NCI-H1694 treated with DMSO at 0.1 percent for 48 hours (cell line): ENCODE measurements around the gene SH2B2.
A peak's percentile ranks its signal among the peaks of the same experiment; 100 is the strongest.

Source experiments
- DNase-seq: peaks from one replicate; lab custom pipeline; 2025; lab: John Stamatoyannopoulos, UW

Gene SH2B2

DNA sequence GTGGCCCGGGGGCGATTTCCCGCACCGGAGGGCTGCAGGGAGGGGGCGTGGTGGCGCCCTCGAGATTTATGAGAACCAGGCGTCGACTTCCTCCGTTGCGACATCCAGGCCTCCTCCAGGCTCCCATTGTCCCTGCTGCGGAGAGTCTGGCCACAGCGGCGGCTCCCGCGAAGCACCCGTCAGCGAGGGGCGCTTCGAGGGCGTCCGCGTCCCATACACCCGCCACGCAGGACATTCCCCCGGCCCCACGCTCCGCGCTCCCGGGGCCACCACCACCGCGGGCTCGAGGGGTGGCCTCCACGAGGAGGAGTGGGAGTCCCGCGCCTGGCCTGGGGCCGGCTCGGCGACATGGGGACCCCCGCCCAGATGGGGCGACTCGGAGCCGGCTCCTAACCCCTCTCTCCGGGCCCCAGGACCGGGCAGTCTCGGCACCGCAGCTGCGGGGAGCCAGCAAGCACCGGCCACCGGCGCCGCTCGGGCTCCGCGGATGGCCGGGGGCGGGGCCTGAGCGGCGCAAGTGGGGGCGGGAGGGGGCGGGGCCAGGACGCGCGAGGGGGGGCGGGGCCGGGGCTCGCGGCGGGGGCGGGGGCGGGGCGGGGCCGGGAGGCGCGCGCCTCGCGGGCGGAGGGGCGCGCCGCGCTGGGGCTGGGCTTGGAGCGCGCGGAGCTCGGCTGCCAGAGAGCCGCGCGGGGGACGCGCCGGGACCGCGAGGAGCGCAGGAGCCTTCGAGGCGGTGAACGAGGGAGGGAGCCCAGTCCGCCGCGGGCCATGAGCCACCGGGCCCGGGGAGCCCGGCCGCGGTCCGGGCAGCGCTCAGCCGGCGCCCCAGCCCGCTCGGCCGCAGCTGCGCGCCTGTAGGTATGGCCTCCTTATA lies at the start of gene SH2B2:
SH2B2 (plus strand) TSS at position 632 of the 874 bp plus-strand sequence. CDS start 13,683 bp downstream, outside the sequence.
- DNase-seq = peak; percentile 12

DNA sequence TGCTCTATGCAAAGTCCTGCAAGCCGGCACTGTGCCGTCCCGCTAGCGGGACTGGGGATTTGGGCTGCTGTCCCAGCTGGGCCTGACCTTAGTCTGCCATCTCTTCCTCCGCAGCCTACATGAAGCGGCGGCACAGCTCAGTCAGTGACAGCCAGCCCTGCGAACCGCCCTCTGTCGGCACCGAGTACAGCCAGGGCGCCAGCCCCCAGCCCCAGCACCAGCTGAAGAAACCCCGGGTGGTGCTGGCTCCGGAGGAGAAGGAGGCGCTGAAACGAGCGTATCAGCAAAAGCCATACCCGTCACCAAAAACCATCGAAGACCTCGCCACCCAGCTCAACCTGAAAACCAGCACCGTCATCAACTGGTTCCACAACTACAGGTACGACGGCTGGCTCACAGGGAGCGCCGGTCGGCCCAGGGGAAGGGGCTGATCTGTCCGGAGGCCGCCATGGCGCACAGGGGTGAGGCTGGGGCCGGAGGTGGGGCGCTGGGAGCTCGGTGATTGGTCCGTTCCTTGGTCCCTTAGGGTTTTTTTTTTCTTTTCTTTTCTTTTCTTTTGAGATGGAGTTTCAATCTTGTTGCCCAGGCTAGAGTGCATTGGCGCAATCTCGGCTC lies 47.4 kb upstream of the SH2B2 start:
- DNase-seq = no peak

DNA sequence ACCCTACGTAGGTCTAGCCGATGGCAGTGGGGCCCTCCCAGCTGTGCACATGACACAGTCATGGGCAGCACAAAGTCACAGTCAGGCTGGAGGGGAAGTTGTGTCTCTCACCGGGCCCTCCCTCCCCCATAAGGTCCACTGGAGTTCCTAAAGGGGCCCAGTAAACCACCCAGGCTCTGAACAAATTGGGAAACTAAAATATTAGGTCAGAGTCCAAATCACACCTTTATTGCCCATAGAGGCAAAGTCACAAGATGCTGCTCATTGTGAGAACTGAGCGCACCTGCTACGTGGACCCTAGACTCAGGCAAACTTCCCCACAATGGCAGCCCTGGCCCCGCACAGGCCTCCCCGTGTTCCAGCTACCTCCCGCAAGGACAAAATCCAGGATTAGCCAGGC lies 45.2 kb upstream of the SH2B2 start:
- no peak for DNase-seq

DNA sequence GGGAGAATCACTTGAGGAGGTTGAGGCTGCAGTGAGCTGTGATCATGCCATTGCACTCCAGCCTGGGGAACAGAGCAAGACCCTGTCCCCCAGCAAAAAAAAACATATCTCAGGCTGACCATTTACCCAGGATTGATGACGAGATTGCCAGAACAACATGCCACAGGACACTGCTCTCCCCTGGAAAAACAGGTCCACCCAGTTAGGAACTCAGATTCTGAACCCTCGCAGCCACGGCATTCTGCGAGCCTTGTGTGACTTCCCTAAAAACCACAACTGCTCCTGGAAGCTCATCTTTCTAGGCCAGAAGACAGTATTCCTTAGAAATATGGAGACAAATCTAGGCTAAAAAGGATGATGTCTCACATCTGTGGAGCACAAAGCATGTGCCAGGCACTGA lies 42.1 kb upstream of the SH2B2 start:
- no peak for DNase-seq

DNA sequence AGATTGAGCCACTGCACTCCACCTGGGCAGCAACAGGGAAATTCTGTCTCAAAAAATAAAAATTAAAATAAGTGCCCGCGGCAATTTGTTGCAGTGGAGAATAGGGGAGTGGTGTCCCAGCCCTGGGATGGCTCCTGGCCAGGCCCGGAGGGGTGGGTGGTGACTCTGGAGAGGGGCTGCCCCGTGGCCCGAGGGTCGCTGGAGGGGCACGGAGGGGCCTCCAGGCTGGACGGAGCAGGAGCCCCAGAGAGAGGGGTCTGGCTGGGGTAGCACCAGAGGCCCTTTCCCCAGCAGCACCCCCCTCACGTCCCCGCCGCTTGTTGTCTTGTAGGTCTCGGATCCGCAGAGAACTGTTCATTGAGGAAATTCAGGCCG lies 38.6 kb upstream of the SH2B2 start:
- DNase-seq = no peak

DNA sequence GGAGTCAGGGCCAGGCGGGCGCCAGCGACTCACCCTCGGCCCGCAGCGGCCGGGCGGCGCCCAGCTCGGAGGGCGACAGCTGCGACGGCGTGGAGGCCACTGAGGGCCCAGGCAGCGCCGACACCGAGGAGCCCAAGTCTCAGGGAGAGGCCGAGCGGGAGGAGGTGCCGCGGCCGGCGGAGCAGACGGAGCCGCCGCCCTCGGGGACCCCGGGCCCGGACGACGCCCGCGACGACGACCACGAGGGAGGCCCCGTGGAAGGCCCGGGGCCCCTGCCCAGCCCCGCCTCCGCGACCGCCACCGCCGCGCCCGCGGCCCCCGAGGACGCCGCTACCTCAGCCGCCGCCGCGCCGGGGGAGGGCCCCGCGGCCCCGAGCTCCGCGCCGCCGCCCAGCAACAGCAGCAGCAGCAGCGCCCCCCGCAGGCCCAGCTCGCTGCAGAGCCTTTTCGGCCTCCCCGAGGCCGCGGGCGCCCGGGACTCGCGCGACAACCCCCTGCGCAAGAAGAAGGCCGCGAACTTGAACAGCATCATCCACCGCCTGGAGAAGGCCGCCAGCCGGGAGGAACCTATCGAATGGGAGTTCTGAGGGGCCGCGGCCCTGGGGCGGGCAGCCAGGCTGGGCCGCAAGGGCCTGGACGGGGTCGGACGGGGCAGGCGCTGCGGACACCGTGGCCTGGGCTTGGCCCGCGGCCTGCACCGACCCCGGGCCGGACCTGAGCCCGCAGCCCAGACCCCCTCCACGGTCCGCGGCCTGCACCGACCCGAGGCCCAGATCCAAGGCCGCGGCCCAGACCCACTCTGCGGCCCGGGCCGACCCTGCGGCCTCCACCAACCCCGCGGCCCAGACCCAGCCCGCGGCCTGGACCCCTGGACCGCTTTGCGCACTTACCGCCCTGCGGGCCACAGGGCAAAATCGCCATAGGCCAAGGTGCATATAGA lies 37.9 kb upstream of the SH2B2 start:
- DNase-seq = no peak

DNA sequence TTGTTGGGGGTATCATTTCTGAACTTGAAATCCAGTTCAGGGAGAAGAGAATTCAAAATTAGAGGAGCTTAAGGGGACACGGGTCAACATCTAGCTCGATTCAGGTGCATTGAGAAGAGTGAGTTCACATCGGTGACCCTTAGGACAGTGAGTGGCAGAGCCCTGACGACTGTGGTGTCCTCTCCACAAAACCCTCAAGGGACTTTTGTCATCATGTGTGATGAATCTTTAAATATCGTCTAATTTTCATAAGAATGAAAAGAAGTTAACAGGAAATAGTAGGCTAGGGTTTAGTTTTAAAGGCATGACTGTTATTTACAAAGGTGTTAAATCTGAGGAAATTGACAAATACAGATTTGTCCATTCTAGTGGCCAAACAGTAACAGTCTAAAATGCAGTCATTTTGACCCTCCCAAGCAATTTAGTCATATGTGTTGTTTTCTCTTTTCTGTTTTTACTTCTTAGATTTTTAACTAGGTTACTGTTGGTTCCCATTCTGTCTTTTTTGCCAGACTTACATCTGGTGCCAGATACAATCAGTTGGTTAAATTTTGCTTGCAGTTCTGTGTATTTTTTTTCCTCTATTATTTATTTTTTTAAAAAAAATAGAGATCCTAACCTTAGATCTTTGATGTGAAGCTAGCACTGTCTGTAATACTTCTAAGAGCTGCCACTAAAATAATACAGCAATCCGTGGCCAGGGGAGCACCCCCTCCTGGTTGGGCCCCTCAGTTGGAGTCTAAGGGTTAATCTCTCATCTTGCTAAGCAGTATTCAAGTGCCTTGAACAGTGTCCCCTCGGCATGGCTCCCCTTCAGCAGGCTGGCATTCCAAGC lies 34.9 kb upstream of the SH2B2 start:
- DNase-seq = no peak

DNA sequence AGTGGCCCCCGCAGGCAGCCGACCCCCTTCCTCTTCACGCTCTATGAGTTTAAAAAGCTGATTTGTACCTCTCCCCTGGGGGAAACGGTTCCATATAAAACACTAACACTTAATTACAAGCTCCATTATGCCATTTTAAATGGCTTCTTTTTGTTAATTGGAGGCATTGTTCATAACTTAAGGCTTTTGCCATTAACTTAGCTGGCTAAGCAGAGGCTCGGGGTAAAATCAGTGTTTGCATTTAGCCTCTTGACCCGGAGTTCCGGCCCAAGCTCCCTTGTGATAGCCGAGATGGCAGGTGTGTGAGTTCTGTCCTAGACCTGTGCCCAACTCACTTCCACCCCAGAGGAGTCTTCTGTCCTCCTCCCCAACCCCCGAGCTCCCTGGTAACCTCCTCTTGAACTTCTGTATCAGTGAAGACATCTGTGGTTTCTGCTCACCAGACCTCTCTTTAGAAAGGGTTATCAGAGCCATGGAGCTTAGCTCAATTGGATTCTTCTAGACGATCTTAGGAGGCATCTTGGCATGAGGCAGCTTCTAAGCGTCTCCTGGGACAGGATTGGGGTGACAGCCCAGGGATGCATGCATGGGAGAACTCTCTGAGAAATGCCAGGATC lies 34.2 kb upstream of the SH2B2 start:
- no peak for DNase-seq

DNA sequence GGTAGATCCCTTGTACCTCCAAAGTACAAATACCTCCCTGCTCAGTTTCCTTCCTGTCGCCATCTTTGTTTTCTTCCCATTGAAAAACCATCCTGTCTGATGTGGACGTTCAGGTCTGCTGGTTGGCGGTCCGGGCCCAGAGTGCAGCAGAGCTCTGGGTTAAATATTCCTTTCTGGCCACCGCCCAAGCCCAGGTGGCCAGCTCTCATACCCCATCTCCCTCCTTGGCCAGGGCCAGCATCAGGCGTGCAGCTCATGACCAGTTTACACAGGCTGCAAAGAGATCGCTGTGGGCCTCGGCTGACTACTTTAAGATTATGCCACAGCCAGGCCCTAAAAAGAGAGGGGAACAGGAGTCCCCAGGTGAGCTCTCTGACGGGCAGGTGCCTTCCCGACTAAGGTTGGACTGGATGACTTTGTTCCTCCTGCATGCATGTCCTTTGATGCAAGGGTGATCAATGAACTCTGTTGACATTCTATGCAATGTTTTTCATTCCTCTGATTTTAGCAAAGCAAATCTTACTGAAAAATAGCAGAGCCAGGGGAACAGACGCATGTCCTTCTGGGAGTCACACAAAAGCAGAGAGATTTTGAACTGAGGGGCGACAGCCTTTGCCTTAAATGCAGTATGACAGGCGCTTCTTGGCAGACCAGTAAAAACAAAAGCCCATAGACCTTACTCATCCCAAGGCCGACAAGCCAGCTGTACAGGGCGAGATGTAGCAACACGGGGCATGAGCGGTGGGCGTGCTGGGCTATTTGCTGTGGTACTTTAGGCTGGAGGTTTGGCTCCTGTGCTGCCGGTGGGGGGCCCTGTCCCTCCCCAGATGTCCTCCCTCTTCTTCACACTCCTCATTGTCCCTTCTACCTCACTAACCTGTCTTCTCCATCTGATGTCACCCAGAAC lies 33.3 kb upstream of the SH2B2 start:
- no peak for DNase-seq

DNA sequence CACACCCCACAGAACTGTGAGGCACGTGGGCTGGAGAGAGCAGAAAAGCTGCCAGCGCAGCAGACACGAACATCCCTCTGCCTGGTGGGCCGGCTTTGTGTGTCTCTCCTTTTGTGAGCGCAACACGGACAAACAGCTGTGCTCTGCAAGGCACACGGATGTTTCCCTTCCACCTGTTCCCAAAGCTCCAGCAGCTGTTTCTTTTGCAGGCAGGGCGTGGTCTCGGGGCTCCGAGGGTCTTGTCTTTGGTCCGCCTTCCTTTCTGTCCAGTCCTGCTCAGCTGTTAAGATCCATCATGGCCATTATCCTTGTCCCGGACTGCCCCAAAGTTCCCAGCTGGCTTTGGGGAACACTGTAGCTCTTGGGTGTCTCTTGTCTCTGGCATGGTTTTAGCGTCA lies 32.7 kb upstream of the SH2B2 start:
- DNase-seq = no peak

DNA sequence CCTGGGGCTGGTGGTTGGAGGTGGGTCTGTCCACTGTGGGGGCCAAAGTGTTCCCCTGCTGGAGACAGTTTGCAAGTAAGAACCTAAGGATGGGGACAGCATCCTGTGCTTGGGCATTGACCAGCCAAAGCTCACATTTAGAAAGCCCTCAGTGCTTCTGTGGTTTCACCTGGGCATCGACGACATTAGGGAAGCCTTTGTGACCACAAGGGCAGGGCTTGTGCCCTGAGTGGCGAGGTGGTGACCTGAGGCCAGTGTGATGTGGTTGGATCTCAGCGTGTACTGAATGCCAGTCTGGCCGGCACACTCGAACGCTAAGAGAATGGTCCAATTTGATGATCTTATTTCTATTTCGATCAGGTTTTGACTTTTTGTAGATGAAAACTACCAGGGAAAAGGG lies 32.1 kb upstream of the SH2B2 start:
- DNase-seq = no peak

DNA sequence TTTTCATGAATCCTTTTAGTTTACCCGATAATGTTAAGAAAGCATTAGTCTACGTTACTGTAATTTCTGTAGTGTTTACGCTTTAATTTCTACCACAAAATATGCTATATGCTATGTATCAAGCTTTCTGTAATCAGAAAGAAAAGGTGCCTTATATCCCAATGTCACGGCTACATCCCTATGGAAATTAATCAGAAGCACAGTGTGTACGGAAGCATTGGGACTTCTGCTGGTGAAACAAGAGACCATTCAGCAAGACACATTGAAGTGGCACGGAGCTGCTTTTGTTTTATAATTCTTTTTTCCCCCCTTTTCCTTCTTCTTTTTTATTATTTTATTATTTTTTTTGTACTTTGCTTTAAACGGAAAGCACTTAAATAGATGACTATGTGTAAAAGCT lies 31.2 kb upstream of the SH2B2 start:
- no peak for DNase-seq

DNA sequence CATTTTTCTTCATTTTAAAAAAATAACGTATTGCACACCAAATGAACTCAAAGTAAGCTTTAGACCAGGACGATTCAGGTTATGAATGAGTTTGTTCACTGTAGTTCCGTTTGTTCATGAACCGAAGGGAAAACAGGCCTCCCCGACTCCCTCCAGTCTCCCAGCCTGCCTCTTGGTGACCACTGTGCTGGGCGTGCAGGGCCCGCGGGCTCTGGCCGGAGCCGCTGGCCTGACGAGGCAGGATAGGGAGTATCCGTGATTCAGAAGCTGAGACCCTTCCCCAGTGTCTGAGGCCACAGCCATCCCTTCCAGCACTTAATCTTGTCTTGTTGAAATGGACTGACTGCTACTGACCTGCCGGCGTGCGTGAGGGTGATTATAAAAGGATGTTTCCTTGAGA lies 30.8 kb upstream of the SH2B2 start:
- no peak for DNase-seq

DNA sequence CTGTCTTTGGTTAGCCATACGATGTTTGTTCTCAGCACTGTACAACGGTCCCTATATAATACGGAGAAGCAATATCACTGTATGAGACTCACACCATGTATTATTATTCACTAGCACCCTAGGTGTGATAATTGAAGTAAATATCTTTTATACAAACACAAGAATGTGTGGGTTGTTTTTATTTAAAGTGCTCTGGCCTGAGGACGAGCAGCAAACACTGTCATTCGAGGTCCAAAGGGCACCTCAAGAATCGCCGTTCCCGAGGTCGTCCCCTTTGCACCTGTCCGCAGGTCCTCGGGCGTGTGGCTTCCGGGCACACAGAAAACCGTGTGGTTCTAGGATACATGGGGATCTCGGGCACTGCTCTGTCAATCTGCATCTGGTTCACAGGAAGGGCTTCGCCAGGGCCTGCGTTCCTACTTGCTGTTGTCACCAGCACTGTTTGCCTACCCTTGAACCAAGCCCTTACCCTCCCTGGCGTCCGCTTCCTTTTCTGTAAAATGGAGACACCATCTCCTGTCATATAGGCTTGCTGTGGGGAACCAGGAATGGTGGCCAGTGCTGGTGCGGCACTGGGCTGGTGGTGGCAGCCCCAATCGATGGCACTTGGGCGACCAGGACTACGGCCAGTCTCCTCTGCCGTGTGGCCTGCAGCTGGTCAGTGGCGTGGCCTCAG lies 28.5 kb upstream of the SH2B2 start:
- no peak for DNase-seq

DNA sequence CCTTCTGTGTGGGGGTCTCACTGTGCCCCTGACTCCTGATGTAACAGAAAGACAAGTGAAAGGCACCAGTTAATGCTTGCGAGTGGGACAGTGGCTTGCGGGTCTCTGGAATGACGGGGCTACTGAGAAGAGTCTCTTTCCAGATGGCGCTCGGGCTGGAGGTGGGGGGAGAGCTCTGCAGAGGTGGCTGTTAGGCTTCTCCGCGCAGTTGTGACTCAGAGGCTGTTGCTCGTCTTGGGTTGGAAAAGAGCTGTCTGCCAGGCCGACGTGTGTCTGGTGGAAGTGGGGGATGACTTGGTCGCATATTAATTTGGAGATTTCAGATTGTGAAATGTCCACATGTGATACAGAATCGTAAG lies 27.9 kb upstream of the SH2B2 start:
- DNase-seq = no peak

DNA sequence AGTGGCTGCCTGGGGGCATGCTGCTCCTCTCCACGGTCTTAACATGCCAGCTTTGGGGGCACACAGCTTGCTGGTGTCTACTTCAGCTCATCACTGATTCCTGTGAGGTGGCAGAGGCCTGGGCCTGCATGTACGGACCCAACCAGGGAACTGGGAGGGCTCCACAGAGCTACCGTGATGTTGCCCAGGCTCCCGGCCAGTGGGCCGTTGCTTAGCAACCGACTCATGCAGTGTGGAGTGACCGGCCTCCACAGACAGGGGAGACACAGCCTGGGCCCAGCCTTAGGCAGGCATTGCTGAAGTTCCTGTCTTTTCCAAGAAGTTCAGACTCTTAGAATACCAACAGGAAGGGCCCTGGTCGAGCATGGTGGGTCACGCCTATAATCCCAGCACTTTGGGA lies 25.8 kb upstream of the SH2B2 start:
- no peak for DNase-seq

DNA sequence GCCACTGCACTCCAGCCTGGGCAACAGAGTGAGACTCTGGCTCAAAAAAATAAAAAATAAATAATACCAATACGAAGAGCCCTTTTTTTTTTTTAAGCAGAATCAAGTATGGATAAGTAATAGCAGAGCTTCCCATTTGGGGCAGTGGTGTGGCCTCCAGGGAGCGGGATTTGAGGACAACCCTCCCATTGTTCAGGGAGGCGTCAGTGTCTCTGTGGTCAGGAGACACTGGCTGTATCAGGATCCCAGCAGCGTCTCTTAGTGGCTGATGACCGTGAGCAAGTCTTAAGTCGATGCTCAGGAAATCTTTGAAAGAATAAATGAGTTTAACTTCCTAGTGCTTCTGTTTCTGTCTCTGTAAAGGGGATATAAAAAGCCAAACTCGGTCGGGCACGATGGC lies 25.2 kb upstream of the SH2B2 start:
- no peak for DNase-seq

DNA sequence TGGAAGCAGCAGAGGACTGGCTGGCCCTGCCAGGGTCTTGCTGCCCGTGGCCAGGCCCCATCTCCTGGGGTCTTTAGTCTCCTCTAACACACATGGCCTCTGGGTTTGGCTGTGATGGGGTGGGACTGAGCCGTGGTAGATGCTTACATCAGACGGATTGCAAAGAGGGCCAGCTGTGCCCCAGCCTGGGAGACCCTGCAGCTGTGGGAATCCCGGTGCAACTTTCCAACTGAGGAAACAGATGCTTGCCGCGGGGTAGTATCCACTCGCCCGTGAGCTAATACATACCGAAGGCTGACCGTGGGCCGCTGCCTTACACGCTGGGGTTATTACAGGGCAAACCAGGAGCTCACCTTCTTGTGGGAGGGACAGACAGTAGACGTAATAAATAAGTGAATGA lies 24.1 kb upstream of the SH2B2 start:
- no peak for DNase-seq

DNA sequence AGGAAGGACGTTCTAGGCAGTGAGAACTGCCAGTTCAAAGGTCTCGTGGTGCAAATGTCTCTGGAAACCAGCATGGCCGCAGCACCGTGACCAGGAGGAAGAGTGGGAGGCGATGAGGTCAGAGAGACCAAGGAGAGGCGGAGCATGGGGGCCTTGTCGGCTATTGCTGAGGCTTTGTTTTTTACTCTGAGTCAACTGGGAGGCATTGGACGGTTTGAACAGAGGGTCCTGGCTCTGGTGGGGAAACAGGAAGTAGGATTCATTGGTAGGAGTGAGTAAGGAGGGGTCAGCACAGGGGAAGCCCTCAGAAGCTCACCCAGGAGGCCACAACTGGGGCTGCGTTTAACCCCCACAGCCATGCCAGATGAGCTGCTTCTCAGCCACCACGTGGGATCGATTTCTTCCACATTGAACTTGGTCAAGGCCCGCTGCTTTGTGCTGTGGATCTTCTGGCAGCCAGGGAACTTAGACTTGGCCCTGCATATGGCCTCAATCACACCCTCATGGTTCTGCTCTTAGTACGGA lies 22.2 kb upstream of the SH2B2 start:
- DNase-seq = no peak

DNA sequence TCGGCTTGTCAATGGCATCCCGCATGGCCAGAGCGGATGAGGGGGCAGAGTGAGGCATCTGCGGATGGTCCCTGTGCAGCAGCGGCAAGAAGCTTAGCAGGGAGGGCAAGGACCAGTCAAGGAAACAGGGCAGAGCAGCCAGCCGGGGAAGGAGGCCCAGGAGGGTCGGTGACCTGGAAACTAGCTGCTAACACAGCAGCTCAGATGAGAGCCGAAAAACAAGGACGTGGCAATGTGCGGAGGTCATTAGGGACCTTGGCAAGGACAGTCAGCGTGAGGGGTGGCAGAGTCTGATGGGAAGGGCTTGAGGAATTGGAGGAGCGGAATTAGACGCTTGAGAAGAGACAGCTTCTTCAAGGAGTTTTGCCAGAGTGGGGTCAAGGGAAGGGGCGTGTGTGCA lies 20.1 kb upstream of the SH2B2 start:
- DNase-seq = no peak
